Stimulated activated CD8-positive, alpha-beta memory T cell treated with anti-CD3 and anti-CD28 coated beads, Interleukin-12 subunit alpha, Interleukin-12 subunit beta, amount 100 ng/mL, for 24 hours (primary cell): Measurements from ENCODE around the gene AAMDC.
"Not testable (repeated sequence)": the region's sequence is repeated elsewhere in the genome, so short reads cannot be mapped to it uniquely, and the experiment has no call there.

ENCODE experiments used
- DNase-seq: peaks from one replicate; pipeline ENCODE4 v3.0.0-alpha.2; 2020; ENCODE audit errors: extremely low read depth

Gene AAMDC

DNA sequence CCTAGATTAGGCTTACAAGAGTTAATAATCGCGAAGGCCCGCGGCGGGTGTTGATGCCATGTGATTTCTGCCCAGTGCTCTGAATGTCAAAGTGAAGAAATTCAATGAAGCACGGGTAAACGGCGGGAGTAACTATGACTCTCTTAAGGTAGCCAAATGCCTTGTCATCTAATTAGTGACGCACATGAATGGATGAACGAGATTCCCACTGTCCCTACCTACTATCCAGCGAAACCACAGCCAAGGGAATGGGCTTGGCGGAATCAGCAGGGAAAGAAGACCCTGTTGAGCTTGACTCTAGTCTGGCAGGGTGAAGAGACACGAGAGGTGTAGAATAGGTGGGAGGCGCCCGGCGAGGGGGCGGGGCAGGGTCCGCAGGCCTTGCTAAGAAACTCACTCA is 65.5 kb downstream of the AAMDC start:
- no peak for DNase-seq

DNA sequence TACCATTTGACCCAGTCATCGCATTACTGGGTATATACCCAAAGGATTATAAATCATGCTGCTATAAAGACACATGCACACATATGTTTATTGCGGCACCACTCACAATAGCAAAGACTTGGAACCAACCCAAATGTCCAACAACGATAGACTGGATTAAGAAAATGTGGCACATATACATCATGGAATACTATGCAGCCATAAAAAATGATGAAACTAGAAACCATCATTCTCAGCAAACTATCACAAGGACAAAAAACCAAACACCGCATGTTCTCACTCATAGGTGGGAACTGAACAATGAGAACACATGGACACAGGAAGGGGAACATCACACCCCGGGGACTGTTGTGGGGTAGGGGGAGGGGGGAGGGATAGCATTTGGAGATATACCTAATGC is 68.1 kb downstream of the AAMDC start:
- DNase-seq, result not testable (repeated sequence)

DNA sequence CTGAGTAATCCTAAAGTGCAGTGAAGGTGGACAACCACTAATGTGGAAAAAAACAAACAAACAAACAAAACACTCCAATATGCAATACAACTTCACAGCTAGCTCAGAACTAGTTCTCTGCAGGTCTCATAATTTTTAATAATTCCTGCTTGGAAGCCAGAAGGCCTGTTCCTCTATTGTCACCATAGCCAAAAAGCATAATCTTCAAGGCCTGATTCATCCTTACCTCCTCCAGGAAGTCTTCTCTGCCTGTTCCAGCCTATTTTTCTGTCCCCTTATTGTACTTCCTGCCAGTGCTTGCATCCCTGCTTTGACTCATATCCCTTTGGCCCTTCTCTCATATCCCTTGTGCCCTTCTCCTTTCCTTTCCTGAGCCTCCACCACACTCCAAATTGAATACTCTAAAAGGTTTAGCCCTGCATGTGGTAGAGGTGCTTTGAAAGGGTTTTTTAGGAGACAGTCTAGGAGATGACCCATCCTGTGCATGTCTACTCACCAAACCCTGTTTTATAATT is 69.2 kb downstream of the AAMDC start:
- DNase-seq, result not testable (repeated sequence)

DNA sequence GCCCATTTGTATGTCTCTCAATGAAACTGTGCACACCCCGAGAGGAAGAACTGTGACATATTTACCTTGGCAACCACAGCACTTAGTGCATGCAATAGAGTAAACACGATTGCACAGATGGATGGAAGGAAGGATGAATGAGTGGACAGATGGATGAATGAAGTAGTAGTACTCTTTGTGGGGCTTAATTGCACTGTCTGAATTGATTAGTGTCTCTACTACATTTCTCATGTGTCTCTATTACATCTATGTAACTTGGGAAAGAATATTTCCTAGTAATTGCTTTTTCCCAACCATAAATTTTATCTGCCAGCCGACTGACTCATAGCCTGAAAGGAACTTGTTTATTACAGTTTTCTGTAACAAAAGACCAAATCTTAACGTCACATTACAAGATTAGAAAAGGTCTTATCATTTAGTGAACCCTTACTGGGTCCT is 69.7 kb downstream of the AAMDC start:
- not testable (repeated sequence) for DNase-seq

DNA sequence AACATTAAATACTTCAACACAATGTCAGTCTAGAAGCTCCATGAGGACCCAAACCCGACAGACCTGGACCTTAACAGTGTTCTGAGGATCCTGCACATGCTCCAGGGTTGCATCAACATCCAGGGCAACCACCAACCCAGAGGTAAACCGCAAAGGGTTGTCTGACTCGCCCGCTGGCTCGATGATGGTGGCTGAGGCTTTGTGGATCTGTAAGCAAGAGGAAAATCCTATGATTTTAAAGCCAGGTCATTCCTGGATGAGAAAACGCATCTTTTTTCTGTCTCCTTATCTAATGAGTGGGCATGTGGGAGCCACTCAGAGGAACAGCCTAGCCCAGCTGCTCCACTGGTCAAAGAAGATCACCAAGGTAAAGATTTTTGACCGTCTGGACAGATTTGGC is 70.3 kb downstream of the AAMDC start:
- DNase-seq, result not testable (repeated sequence)

DNA sequence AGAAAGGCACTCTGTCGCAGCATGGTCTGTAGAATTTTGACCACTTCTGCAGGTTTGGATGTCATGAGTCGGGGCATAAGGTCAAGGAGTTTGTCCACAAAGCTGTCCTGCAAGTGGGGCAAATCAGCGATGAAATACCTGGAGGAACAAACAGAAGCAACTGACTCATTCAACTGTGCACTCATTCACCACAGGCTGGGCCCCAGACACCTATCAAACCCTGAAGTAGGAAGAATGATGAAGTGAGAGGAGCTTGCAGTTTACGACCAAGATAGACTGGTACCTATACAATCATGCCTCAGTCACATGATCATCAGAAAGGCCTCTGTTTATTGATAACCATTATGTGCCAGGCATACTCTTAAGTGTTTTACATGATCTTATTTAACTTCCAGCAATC is 70.8 kb downstream of the AAMDC start:
- not testable (repeated sequence) for DNase-seq

DNA sequence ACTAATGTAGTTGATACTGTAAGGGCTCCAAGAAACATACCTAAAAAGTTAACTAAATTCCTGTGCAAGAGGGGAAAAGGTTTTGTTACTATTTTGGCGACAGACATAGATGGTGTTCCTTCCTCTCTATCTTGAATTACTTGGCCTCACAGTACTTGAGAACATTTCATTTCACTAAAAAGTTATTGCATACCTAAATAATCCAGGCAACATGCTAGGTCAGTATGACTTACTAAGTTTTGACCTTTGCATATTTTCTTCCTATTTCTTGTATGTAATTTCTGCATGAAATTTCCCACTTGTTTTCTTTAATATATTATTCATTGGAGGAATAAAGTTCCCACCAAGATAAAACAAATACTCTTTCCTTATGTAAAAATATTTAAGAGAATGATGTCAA is 74.0 kb downstream of the AAMDC start:
- not testable (repeated sequence) for DNase-seq

DNA sequence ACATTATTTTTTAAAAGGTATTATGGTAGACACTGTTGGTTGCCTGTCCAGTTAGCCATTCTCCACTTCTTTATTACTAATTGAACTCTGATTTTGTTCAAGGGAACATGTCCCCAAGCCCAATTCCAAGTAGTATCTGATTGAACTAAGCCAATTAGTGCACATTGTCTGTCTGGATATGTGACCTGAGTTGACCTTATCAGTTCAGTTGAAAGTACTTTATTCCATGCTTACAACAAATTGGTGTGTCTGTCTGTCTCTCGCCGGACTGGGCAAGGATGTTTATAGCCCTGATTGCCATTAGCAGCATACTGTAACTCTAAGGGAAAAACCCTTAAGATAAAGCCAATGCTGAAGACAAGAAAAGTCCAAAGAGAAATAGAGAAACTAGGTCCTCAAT is 87.9 kb downstream of the AAMDC start:
- no peak for DNase-seq

DNA sequence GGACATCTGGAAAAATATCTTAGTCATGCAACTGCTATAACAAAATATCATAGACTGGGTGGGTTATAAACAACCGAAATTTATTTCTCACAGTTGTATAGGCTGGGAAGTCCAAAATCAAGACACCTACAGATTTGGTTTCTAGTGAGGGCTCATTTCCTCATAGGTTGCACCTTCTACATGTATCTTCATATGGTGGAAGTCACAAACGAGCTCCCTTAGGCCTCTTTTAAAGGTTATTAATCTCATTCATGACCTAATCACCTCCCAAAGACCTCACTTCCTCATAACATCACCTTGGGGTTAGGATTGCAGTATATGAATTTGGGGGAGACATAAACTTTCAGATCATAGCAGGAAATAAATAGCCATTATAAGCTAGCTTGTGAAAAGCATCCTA is 88.3 kb downstream of the AAMDC start:
- DNase-seq, result no peak

DNA sequence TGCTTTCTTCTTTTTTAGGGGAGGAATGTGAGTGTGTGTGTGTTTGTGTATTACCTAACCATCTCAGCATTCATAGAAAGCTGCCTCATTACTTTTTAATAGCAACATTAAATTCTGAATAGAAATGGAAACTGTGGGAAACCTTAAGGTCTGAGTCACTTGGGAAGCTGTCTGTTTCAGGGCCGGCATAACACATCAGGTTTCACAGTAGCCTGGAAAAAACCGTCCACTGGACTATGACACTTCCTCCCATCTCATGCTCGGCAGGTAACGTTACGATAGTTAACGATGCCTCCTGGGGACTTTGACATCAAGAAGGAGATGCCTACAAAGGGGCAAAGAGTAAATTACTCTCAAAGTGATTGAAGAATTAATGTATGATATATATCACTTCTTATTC is 89.9 kb downstream of the AAMDC start:
- not testable (repeated sequence) for DNase-seq

DNA sequence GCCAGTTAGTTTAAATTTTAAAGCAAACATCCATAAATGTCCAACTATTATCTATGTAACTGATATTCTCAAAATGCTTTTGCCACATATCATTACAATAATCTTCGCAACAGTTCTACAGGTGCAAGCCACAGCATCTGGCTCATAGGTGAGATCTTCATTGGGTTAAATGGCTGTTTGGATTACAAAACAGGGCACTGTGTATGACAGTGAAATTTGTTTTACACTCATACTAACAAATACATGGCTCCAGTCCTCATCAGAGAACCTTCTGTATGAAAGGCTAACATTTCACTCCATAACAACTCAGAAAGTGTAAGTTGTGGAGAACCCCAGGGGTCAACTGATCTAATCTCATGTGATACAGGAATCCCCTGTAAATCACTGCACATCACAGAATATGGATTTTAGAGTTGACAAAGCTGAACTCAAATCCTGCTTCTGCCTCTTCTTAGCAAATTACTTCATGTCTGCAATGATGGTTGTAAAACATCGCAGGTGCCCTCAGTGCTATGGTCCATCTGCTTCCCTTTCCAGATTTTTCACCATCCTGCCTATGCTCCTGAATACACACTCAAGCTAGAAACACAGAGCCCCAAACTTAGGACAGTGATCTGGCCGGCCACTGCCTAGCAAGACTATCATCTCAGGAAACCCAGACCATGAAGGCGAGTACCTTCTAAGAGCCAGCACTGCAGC is 92.8 kb downstream of the AAMDC start:
- not testable (repeated sequence) for DNase-seq

DNA sequence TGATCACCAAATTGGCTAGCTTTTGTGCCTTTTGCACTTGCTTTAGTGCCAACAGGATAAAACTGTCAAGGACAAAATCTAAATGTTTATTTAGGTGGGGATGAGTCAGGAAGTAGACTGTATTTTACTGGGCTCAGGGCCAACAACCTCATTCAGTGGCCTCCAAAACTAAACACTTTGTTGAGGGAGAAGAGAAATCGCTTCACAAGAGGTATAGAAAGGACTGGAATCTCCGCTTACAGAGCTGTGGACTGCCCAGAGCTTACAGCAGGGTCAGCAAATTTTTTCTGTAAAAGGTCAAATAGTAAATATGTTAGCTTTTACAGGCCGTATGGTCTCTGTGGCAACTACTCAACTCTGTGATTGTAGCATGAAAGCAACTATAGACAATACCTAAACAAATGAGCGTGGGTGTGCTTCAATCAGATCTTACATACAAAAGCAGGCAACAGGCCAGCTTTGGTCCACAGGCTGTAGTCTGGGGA is 93.4 kb downstream of the AAMDC start:
- not testable (repeated sequence) for DNase-seq

DNA sequence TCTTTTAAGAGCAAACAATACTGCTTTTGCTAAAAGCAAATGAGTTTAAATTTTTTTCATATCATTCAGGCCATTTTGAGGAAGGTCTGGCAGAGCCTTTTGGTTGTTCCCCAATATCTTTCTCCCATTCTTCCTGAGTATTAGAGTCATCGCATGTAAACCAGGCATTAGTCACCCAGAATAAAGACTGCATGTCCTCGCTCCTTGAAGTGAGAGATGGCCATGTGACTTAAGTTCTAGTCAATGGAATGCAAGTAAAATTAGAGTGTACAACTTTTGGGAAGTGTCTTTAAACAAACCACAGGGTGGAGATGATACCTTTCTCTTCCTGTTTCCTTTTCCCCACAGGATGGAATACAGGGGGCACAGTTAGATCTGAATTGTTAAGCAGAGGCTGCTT is 96.8 kb downstream of the AAMDC start:
- DNase-seq, result not testable (repeated sequence)
